Measurements from ENCODE around the gene EEF1A2.

EEF1A2 gene

DNA sequence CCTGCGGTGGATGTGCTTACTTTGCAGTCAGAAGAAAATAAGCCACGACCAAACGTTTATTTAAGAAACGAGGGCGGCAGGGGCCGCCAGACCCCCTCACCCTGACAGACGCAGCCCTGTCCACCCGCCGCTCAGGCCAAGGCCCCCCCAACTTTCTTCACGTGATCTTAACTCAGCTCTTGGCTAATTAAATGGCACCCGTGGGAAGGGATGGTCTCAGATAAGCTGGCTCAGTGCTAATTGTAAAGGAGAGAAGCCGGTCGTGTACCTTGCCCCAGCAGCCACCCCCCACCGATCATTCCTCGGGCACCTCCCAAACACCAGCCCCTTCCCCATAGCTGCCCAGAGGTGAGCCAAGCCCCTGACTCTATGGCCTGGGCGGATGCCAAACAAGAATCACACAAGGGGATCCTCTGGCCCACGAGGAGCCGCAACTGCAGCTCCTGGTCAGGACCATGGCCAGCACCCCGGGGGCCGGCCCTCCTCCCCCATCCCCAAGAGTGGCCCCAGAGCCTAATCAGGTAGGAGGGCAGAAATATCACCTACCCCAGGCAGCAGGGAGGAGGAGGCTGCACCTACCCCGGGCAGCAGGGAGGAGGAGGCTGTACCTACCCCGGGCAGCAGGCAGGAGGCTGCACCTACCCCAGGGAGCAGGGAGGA is 37.6 kb downstream of the EEF1A2 start:
- TF ChIP-seq, protein P1, sequence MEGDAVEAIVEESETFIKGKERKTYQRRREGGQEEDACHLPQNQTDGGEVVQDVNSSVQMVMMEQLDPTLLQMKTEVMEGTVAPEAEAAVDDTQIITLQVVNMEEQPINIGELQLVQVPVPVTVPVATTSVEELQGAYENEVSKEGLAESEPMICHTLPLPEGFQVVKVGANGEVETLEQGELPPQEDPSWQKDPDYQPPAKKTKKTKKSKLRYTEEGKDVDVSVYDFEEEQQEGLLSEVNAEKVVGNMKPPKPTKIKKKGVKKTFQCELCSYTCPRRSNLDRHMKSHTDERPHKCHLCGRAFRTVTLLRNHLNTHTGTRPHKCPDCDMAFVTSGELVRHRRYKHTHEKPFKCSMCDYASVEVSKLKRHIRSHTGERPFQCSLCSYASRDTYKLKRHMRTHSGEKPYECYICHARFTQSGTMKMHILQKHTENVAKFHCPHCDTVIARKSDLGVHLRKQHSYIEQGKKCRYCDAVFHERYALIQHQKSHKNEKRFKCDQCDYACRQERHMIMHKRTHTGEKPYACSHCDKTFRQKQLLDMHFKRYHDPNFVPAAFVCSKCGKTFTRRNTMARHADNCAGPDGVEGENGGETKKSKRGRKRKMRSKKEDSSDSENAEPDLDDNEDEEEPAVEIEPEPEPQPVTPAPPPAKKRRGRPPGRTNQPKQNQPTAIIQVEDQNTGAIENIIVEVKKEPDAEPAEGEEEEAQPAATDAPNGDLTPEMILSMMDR (conservative IDR thresholded peaks at IDR 0.05; ENCODE audit: low read depth, low read length): no peak
- peak; percentile 8 for DNase-seq (ENCODE audit: low read depth)
- H3K4me3 ChIP-seq (ENCODE audit: low read depth, low read length): no peak overlapping the region

DNA sequence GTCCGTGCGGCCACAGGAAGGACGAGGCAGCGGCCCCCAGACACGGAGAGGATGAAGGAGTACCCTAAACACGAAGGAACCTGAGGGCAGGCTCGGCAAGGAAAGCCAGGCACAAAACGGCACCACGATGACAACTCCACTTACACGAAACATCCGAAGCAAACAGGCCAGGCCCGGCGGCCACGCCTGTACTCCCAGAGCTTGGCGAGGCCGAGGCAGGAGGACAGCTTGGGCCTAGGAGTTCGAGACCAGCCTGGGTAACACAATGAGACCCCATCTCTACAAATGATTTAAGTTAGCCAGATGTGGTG is 39.9 kb downstream of the EEF1A2 start:
- no peak for DNase-seq (ENCODE audit: low read depth)
- H3K4me3 ChIP-seq (ENCODE audit: low read depth, low read length): no peak overlapping the region
- TF ChIP-seq, protein P1 (conservative IDR thresholded peaks at IDR 0.05; ENCODE audit: low read depth, low read length): no peak

- TF ChIP-seq, protein P1 (conservative IDR thresholded peaks at IDR 0.05; ENCODE audit: low read depth, low read length): no peak
Measured at GRCh38 chr20:63458170-63459069, 40.5 kb downstream of the EEF1A2 start.

DNA sequence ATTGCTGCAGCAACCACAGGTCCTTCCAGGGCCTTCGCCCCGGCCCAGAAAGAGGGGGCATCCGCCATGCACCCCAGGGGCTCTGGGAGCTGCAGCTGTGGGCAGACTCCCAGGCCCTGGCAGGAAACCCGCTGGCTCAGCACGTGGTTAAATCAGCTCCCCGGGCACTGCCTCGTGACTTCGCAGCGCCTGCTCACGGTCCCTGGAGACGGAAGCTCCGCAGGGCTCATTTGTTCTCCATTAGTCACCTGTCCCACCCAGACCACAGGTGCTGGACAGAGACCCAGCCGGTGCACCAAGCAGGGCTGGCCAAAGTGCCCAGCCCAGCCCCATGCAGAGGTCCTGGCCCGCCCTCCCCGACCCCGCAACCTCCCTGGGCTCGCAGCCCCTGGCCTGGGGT is 41.1 kb downstream of the EEF1A2 start:
- no peak for DNase-seq (ENCODE audit: low read depth)
- TF ChIP-seq, protein P1 (conservative IDR thresholded peaks at IDR 0.05; ENCODE audit: low read depth, low read length): no peak
- no peak overlapping the region for H3K4me3 ChIP-seq (ENCODE audit: low read depth, low read length)

More at GRCh38 chr20:63458170-63459069, 40.5 kb downstream of the EEF1A2 start:
- H3K4me3 ChIP-seq (ENCODE audit: low read depth, low read length): no peak overlapping the region
- no peak for DNase-seq (ENCODE audit: low read depth)

DNA sequence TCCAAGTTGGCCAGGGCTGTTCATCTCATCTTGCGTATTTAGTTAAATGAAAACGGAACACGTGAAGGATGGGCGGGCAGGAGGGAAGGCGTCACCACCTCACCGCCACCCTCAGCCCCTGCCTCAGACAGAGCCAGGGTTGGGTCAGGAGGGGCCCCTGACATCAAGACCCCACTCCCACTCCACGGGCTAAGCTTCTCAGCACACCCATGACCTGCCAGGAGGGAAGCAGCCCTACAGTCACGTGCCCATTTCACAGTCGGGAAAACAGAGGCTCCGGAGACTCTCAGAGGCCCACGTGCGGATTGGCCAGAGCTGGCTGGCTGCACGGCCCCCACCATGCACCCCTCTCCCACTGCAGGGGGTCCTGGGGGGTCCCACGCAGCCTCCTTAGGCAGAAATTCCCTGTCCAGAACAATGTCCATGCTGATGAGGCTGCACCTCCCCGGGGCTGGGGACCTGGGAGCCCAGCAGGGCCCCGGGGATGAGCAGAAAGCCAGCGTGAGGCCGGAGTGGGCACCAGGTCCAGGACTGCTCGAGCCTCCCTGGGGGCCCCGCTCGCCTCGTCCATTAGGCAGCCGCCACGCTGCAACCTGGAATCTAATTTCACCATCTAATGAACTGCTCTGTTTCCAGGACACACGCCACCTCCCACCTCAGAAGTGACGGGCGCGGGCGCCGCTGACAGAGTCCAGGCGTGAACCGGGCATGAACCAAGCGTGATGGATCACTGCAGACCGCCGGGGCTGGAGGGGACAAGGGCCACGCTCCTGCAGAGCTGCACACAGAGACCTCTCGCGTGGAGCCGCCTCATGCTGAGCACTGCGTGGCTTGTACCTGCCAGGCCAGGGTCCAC is 42.2 kb downstream of the EEF1A2 start:
- TF ChIP-seq, protein P1 (conservative IDR thresholded peaks at IDR 0.05; ENCODE audit: low read depth, low read length): no peak
- no peak for DNase-seq (ENCODE audit: low read depth)
- H3K4me3 ChIP-seq (ENCODE audit: low read depth, low read length): no peak overlapping the region

- DNase-seq (ENCODE audit: low read depth): no peak
- H3K4me3 ChIP-seq (ENCODE audit: low read depth, low read length): no peak overlapping the region
- TF ChIP-seq, protein P1 (conservative IDR thresholded peaks at IDR 0.05; ENCODE audit: low read depth, low read length): no peak
Measured at GRCh38 chr20:63455568-63455859, 43.4 kb downstream of the EEF1A2 start.

Measured in choroid plexus epithelial cell (primary cell).